NCI-H460 (cell line): ENCODE results near the gene GGNBP2. TPM values are rescaled to one million over a fixed set of nuclear protein-coding genes. Genes with fewer than 3 reads are reported as not detected.

Experiments used
- DNase-seq: peaks from one replicate; pipeline ENCODE4 v3.0.0-alpha.2; 2016; ENCODE audit warnings: low read depth; ENCODE audit errors: extremely low read depth
- total RNA-seq: library from RNA; depleted of rRNA; stranded (reverse); fragments of >200 nt; shearing (Covaris generic); gene quantifications from 2 replicates; pipeline ENCODE4 v1.2.3, GENCODE V29; 2014

GGNBP2 gene
- total RNA-seq, 1 experiment from 2014 or later: 59.2 TPM

DNA sequence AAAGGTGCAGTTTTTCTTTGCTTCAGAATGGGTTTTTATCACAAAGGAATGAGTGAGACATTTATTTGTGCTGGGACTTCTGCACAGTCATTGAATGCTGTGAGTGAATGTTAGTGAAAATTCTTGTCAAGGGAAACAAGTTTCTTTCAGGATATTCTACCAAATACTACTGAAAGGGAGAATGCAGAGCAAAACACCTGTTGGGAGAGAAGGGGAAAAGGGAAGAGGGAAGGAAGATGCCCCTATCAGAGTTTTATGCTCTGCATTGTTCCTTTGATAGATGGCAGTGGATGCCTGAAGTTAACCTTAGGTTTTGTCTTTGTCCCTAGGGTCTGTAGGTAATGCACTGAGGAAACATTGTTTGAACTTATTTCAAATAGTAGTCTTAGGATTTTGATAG is 3.1 kb downstream of the GGNBP2 start:
- DNase-seq: no peak

DNA sequence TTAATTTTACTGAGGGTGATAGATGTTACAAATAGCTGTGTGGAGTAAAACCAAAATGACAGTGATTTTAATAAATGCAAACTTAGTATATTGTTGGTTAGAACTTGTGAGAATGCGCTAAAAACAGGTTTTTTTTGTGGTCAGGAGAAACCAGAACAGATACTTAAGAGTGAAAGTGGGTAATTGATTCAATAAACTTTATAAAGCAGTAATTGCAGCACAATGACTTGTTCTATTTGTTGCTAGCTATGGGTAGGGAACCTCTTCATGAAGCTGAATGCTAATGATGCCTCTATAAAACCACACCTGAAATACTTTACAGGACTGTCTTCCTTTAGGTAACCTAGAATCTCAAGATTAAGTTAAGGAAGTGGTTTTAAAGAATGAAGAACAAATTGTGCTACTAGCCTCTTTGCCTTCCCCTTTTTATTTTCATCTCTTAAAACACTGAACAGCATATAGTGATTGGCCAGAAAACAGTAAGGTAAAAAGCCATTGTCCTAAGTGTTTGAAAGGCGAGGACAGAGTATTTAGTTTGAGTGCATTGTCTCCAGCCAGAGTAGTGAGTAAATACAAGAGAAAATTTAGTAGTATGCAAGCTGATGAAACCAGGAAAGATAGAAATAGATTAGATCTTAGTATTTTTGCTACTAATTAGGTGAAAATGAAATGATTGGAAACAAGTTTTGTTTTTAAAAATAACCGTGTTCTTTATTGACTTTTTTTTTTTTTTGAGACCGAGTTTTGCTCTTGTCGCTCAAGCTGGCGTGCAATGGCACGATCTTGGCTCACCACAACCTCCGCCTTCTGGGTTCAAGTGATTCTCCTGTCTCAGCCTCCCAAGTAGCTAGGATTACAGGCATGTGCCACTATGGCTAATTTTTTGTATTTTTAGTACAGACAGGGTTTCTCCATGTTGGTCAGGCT is 6.0 kb downstream of the GGNBP2 start:
- no peak for DNase-seq

DNA sequence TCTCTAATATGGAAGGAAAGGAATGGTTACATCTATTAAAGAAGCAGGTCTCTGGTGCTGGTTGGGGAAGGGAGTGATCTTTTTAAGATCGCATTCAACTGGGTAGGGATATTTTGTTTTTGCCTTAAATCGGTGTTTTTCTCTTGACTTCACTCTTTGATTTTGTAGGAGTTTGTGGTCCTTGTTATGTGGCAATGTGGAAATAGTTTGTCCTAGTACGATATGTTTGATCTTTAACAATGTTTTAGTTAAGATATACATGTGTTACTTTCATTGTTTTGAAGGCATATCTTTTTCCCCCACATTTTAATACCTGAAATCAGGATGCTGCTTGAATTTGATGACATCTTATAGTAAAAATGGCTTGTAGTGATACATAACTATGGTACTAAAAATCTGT is 8.7 kb downstream of the GGNBP2 start:
- DNase-seq: no peak

DNA sequence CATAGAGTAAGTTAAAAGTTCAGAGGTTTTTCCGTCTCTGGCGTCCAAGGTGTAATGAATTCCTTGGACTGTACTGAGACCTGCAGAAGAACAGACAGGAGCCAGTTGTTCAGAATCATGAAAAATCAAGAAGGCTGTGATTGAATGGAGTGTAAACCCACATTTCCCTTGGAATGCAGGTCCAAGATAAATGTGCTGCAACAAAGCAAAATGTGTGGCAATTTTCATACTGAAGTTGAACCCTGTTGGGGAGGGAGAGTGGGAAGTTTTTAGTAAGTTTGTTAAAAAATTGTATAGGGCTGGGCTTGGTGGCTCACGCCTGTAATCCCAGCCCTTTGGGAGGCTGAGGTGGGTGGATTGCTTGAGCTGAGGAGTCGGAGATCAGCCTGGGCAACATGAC is 21.4 kb downstream of the GGNBP2 start:
- no peak for DNase-seq

DNA sequence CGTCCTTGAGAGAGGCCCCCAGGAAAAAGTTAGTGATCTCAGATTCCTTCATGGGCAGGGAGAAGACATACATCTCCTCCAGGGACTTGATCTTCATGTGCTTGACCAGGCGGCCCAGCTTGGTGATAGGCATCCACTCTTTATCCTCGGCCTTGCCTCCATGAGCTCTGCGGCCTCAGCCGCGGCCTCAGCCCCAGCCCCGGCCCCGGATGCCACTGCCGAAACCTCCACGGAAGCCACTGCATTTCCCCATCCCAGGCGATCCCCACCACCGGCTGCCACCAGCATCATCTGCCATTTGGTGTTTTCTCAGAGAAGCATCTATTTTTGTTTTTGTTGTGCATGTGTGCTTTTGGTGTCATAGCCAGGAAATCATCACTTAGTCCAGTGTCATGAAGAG is 30.3 kb downstream of the GGNBP2 start:
- DNase-seq: no peak

DNA sequence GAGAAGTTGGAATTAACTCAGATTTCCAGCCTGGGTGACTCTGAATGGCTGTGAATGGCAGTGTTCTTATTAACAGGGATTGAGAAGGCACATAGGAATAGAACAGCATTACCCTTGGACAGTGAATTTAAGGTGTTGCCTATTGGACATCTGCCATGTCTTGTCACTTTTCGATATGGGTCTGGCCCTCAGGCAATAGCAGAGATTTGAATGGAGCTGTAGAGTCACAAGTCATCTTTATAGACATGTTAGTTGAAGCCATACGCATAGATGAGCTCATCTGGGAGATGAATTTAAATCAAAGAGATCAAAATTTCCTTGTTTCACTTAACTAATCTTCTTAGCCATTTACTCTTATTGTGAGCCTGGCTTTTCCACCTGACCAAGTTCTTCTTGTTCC is 32.1 kb downstream of the GGNBP2 start:
- no peak for DNase-seq

DNA sequence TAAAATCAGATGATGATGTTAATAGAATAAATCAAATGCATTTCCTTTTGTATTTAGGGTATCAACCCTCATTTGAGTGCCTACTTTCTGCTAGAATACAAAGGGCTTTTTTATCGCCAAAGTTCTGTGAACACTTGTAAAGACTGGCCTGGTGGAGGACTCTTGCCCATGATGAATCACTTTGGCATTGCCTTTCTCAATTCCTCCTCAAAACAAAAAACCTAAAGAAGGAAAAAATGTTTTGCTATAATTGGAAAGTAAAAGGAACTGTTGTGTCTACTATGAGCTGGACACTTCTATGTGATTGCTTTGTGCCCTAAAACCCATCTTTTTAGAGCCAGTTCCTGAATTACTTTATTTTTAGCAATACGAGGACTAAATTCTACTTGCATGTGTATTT is 34.0 kb downstream of the GGNBP2 start:
- DNase-seq: no peak

DNA sequence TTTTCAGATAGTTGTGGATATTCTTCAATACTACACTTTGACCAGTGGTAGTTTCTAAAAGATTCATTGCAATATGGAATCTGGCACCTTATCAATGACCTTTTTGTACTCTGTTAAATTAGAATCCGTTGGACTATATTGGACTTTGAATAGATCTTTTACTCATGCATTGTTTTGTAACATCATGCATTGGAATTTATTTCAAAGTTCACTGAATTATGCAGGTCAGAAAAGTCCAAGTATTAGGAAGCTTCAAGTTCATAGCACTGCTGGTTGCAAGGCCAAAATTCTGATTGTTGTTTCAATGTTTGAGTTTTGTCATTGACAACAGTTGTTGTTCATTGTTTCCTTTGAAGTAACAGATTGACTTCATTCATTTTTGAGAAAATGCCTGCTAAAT is 39.1 kb downstream of the GGNBP2 start:
- DNase-seq: no peak

DNA sequence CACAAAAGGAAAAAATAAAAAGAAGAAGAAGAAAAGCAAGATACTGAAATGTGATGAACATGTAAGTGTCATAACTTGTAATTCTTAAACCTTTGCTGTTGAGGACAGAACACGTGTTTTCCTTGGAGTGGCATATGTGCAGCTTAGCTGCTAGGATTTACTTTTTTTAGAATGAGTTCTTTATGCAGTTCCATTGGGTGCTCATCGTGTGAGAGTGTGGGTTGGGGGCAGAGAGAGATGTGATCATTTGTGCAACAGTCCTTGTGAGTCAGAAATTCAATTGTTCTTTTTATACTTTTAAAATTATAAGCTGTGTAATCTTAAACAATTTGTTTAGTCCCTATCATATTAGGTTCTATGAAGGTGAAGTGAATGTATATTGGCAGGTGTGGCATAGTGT is 41.4 kb downstream of the GGNBP2 start:
- no peak for DNase-seq

DNA sequence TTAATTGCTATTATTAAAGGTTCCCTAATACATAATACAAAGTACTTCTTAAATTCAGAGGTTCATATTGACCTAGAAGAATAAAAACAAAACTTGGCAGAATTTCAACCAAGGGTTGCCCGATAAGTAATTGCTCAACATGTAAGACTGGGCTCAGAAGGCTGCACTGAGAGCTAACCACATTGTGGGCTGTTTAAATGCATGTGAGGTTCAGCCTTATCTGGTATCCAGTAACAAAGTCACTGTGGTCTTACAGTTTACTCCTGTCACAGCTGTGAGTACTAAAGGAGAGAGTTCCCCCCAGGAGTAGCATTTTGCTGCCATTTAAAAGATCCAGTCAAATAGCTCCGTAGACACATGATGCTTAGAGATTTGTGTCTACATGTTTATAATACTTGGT is 45.4 kb downstream of the GGNBP2 start:
- DNase-seq: no peak

DNA sequence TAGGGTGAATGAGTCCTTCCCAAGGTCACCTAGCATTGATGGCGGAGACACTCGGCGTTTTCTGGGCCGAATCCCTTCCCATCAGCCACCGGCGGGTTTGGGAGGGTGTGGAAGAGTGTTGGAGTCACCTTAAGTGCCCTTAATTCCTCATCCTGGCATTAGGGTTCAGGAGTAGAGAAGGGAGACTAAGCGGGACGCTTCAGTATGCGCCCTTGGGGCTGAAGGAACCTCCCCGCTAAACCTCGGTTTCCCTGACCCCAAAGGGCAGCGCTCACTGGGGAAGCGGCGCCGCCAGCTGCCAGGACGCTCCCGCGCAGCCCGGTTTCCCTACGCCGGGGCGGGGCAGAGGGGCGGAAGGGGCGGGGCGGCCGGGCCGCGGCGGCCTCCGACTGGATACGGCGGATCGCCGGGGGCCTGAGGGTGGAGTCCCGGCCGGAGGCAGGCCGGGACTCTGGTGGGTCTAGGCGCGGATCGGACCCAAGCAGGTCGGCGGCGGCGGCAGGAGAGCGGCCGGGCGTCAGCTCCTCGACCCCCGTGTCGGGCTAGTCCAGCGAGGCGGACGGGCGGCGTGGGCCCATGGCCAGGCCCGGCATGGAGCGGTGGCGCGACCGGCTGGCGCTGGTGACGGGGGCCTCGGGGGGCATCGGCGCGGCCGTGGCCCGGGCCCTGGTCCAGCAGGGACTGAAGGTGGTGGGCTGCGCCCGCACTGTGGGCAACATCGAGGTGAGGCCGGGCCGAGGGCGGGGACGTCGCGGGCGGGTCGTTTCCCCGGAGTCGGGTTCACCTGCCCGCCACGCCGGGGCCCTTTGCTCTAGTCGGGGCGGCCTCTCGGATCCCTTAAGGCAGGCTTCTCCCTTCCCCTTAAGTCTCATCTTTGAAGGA is 47.0 kb downstream of the GGNBP2 start, which contains the start of gene DHRS11:
Gene DHRS11 (plus strand): TSS at position 446 of the 882 bp plus-strand sequence. CDS start 131 bp downstream, at position 577.
- peak; percentile 62 for DNase-seq

DNA sequence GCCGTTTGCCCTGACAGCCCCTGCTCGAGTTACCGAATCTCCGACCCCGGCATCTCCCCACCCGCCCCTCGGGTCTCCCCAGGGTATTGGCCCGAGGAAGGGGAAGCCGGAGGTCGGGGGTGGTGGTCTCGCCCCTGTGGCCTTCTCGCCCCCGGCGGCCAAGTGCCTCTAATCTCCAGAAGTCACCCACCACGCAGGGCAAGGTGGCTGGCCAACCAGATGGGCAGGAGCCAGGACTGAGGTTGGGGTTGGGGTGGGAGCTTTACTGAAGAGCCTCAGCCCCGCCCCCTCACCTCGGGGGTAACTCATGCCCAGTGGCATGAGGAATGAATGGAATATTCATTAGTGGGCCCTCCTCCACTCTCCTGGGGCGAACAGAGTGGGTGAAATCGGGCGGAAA is 47.6 kb downstream of the GGNBP2 start:
- no peak for DNase-seq

DNA sequence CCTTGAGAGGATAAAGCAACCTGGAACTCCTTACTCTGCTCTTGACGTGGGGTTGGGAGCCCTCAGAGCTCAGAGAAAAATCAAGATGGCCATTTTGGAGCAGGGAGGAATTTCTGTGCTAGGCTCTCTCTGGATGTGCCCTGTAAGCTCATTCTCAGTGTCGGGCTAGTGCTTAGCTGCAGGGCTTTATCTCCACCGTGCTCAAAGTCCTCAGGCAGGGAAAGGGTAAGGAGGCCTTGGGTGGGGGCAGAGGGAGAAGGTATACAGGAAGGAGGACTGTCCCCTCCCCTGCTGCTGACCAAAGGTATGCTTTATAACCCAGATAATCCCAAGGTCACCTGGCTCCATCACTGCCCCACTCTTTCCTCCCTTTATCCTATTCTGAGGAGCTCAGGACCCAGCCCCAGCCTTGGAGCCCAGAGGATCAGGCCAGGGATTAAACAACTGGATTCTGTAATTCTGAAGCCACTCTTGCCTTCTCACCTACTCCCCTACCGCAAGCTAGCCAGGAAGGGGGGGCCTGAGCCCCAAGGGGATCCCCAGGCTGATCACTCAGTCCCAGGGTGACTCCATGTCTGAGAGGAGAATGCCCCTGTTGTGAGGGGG is 48.1 kb downstream of the GGNBP2 start:
- DNase-seq: no peak

DNA sequence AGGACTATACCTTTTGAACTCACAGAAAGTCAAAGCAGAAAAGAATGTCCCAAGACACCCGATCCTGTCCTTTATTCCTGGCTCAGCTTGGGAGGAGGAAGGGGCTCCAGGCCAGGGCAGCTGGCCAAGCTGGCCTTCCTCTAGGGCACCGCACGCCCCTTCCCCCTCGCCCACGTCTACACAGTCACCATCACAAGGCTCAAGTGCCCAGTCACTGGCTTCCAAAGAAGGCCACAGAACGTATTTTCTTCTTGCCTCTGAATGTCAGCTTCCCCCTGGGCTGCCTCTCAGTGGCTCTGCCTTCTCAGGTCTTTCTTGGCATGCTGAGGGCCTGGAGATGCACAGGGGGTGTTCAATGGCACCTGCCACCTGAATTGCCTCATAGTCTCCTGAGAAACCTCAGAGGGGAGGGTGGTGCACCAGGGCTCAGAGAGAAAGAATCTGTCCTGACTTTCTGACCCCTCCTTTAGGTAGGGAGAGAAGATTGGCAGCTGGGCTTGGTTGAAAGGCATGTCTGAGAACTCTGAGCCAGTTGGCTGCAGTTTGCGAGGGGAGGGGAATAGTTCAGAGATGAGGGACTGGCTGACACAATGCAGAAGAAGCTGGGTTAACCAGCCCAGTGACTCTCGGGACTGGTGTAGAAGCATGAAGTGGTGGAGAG is 49.1 kb downstream of the GGNBP2 start:
- DNase-seq: no peak

DNA sequence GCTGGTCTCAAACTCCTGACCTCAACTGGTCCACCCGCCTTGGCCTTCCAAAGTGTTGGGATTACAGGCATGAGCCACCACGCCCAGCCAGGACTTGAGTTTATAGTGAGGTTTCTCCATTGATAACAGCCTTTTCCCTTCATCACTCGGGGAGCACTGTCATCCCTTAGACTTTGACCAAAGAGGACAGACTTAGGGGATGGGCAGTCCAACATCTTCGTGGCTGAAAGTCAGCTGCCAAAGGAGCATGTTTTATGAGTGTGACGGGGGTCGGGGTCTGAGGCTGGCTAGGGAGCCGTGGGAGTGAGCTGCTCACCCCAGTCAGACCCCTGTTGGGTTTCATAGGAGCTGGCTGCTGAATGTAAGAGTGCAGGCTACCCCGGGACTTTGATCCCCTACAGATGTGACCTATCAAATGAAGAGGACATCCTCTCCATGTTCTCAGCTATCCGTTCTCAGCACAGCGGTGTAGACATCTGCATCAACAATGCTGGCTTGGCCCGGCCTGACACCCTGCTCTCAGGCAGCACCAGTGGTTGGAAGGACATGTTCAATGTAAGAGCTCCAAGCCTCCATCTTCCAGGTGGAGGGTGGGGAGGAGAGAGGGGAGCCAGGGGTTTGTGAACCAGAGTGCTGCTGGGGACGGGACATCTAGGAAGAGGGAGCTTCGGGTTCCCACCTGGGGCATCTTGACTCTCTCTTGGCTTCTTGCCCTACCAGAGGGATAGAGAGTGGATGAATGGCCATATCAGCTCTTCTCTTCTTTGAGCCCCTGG is 50.1 kb downstream of the GGNBP2 start:
- DNase-seq: no peak

DNA sequence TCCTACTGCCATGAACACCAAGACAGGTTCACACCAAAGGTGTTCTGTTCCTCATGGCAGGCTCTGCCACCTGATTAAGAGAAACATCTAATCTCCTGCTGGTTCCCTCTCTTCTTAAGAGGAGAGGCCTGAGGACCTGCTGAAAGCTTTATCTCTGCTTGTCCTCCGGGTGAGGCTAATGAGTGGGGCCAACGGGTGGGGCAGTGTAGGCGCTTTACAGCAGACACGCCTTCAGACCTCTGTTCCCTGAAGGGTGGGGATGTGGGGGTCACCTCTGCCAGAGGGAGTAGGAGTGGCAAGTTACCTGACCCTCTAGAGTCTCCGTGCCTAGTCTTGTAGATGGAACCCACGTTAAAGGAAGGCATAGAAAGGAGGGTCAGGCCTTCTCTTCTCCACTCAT is 52.5 kb downstream of the GGNBP2 start:
- DNase-seq: no peak

DNA sequence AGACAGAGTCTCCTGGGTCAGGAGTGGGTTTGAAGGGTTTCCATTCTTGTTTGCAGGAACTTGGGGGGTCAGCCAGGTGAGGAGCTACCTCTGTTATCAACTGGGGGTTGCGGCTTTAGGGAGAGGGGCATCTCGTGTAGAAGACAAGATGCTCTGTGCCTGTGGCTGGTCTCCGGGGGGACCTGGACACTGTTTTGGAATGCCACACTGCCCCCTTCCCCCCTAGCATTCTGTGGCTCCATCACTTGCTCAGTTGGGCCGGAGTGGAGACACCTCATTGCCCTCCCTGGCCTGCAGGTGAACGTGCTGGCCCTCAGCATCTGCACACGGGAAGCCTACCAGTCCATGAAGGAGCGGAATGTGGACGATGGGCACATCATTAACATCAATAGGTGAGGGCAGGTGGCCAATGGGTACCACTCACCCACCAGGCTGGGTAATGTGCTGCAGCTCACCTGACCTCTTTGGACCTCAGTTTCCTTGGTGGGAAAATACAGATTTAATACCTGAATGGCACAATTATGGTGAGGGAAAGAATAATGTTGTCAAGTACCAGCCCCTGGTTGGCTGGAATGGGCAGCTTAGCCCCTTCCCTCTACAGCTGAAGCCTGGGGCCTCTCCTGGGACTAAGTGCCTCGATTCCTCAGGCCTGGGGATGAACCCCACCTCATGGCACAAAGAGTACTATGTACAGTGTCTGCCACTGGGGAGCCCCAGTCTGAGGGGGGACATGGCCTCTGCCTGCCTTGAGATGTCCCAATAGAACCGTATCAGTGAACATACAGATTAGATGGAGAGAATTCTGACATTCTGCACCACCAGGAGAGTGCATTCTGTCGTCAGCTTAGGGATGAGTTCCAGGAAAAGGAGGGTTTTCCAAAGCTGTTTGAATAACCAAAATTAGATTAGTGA is 53.4 kb downstream of the GGNBP2 start:
- no peak for DNase-seq

DNA sequence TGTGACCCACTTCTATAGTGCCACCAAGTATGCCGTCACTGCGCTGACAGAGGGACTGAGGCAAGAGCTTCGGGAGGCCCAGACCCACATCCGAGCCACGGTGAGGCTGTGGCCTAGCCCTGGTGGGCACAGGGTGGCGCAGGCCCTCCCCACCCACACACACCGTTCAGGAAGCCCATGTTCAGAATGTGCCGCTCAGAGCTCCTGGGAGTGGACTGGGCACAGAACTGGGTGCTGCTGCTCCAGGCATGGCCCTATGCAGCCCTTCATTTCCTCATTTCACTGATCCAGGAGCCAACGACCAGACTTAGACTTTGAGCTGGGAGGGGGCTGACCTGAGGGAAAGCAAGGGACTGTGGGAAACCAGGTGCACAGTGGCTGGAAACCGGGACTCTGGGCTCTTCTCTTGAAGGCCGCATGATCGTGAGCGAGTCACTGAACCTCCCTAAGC is 54.3 kb downstream of the GGNBP2 start:
- no peak for DNase-seq
